NCI-H1105 treated with DMSO at 0.1 percent for 48 hours (cell line): ENCODE data around the gene SLMAP.

Experiments
- DNase-seq: peaks from one replicate; lab custom pipeline; 2025; lab: John Stamatoyannopoulos, UW

SLMAP gene

GRCh38 chr3:57962448-57962834 lies 206.3 kb downstream of the SLMAP start:
- DNase-seq, result no peak

GRCh38 chr3:57963811-57964346 lies 207.8 kb downstream of the SLMAP start:
- no peak for DNase-seq

DNA sequence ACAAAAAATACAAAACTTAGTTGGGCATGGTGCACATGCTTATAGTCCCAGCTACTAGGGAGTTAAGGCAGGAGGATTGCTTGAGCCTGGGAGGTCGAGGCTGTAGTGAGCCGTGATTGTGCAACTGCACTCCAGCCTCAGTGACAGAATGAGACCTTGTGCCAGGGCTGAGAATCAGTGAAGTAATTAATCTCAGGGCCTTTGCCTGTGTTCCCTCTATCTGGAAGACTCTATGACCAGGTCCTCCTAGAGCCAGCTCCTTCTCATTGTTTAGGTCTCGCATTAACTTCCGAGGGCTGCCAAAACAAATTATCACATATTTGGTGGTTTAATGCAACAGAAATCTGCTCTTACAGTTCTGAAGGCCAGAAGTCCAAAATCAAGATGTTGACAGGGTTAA lies 210.7 kb downstream of the SLMAP start:
- DNase-seq, result no peak

DNA sequence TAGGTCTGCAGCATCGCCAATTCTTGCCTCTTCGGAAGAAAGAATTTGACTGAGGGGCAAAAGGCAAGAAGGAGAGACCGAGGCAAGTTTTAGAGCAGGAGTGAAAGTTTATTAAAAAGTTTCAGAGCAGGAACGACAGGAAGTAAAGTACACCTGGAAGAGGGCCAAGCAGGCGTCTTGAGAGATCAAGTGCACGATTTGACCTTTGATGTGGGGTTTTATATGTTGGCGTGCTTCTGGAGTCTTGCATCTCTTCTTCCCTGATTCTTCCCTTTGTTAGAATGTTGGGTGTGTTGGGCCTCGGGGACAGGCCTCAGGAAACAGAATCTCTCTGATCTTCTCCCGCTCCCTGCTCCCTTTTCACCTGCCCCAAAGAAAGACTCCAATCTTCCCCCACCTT lies 211.5 kb downstream of the SLMAP start:
- no peak for DNase-seq

- no peak for DNase-seq
Measured at GRCh38 chr3:57968501-57968900, 212.4 kb downstream of the SLMAP start.

DNA sequence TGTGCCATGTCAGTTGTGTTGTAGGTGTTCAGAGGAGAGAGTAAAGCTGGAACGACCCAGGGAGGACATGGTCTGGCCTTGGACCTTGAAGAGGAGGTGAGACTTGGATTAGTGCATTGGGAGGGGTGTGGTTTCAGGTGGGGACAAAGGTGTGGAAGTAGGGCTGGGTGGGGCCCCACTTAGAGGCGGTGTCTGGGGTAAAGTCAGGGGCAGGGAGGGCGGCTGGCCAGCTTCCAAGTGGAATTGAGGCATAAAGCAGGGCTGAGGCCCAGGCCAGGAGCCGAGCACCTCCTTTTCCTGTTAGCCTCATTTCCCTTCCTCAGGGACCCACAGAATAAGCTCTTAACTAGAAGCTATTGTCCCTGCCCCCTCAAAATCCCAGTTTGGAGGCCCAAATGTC lies 215.9 kb downstream of the SLMAP start:
- DNase-seq, result no peak

DNA sequence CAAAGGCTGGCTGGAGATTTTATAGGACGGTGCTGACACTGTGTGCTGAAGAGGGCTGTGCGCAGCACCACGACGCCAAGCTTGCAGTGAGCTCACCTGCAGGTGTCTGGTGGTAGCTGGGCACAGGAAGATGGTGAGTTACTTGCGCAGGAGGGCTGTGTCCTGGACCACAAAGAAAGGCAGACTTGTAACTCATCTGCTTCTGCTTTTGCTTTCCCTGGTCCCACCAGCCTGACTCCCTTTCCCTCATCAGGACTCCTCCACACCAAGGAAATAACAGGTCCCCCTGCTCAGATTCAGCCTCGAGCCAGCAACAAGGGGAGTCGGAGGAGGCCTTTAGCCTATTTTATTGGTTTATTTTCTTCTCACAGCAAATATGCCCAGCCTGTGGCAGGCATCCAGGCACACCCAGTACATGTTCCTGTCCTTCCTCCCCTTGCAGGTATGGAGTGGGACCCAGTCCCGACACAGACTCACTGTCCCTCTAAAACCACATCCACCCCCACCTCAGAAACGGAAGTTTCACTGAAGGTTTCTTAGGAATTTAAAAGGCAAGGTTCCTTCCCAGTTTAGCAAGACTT lies 216.5 kb downstream of the SLMAP start:
- DNase-seq, result no peak

- DNase-seq, result no peak
Measured at GRCh38 chr3:57973715-57974477, 217.8 kb downstream of the SLMAP start.

DNA sequence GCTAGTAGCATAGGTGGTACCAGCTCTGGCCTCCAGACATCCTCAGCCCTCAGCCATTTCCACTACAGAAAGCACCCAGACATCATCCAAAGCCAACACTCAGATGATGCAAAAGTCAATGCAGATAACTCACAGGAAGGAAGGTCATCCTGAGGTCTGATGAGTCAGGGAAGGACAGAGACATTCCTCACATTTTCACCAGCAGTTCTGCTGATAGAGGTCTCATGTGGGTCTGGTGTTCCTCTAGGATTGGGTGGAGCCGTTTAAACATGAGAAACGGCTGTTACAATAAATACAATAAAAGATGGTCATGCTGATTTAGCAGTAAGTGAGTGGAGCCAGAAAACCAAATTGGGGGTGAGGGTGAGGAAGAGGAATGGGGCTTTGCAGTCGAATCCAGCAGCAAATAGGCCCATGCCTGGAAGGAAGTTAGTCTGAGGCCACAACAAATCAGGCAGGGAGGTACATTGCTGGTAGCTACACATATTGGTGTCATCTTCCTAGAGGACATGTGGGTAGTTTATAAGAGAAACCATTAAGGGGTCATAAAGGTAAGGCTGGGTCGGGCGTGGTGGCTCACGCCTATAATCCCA lies 218.8 kb downstream of the SLMAP start:
- no peak for DNase-seq

GRCh38 chr3:57977818-57978235 lies 221.7 kb downstream of the SLMAP start:
- DNase-seq, result no peak

DNA sequence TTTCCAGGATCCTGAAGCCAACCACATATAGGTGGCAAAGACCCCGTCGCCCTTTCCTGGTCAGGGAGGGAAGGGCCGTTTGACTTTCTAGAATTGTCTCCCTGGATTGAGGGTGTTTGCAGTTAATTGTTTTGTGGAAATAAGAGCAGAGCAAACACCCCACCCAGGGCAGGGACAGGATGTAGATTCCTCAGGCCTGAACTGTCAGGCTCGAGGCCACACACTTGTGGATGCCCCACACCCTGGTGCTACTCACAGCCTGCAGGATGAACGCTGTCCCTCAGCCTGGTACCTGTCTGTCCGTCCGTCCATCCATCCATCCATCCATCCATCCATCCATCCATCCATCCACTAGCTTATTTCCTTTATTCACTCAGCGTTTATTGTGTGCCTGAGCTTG lies 222.2 kb downstream of the SLMAP start:
- no peak for DNase-seq
